Subcutaneous adipose tissue (tissue), 4 donors: ENCODE results near the gene CLTCL1. TPM values are rescaled to one million over a fixed set of nuclear protein-coding genes. Genes with fewer than 3 reads are reported as not detected.

Experiments
- total RNA-seq, 4 donors: library from RNA; depleted of rRNA; stranded (reverse); fragments of >200 nt; gene quantifications; one replicate each; pipeline ENCODE4 v1.1.0, GENCODE V29; 2016
- TF ChIP-seq, protein P1 (sequence below): fragments of 450-650 bp; IDR thresholded peaks from one replicate; pipeline ENCODE4 v1.5.1; 2016; ENCODE audit warnings: low read depth, mild to moderate bottlenecking, control low read depth, antibody characterized with exemption, moderate library complexity

The CLTCL1 gene
- total RNA-seq, 4 donors from 2014 or later = 7.3 to 23.2 (median 16.5) TPM

DNA sequence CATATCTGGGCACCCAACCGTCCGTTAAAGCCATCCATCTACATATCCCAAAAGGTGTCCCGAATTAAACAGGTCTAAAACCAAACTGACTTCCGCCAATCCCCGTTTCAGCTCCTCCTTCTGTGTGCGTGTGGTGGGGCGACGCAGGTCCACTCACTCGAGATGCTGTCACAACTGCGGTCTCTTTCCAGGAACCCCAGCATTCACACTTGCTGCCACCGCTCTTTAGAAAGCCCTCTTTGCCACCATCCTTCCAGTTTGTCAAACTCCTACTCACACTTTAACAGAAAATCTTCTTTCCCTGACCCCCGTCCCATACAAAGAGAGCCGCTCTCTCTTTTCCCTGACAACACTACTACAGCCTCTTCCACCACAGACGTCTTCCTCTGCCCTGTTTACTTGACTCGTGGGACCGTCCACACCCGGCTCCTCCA lies 147.5 kb downstream of the CLTCL1 start:
- TF ChIP-seq, protein P1, sequence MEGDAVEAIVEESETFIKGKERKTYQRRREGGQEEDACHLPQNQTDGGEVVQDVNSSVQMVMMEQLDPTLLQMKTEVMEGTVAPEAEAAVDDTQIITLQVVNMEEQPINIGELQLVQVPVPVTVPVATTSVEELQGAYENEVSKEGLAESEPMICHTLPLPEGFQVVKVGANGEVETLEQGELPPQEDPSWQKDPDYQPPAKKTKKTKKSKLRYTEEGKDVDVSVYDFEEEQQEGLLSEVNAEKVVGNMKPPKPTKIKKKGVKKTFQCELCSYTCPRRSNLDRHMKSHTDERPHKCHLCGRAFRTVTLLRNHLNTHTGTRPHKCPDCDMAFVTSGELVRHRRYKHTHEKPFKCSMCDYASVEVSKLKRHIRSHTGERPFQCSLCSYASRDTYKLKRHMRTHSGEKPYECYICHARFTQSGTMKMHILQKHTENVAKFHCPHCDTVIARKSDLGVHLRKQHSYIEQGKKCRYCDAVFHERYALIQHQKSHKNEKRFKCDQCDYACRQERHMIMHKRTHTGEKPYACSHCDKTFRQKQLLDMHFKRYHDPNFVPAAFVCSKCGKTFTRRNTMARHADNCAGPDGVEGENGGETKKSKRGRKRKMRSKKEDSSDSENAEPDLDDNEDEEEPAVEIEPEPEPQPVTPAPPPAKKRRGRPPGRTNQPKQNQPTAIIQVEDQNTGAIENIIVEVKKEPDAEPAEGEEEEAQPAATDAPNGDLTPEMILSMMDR = no peak

DNA sequence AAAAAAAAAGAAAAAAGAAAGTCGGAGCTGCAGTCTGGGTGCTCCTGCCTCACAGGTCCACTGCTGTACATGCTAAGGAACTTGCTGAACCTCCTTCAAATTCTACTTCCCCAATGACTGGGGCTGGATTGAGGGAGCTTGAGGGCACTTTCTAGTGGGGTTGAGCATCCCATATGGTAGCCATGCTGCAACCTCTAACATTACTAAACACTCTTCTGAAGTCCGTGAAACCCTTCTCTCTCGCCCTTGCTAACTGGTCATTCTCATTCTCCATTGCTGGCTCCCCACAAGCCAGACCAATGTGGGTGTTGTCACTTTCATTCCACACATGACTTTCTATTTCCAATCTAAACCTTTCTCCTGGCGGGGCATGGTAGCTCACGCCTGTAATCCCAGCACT lies 148.3 kb downstream of the CLTCL1 start:
- TF ChIP-seq, protein P1 = no peak

DNA sequence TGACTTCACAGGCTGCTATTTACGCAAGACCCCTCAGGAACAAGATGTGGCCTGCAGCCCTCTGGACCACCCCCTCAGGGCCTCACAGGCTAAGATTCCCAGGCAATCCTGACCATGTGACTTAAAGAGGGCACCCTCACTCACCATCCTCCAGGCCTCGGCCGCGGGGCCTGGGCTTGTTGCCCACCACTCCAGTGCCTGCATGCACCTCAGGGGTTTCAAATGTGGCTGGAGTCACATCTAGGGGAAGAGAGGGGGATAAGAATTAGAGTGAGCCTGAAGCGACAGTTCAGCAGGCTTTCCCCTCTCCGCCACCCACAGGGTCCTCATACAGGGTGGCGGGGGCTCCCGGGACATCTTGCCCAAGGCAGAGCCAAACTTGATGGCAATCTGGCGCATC lies 149.1 kb downstream of the CLTCL1 start:
- TF ChIP-seq, protein P1 = no peak

DNA sequence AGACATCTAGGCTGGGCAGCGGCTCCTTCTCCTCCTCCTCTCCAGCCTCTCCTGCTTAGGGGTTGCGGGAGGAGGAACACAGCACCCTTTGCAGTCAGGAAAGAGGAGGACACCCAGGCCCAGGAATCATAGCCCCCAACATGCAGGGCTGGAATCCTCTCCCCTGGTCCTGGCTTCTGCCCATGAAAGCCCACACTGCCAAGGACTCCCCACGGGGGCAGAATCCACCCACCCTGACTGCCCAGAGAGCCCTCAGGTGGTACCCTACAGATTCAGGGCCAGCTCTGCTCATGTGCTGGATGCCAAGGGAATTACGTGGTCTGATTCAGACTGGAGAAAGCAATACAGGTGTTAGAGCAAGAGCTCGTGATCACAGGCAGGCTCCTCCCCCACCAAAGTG lies 151.5 kb downstream of the CLTCL1 start:
- TF ChIP-seq, protein P1 = no peak

DNA sequence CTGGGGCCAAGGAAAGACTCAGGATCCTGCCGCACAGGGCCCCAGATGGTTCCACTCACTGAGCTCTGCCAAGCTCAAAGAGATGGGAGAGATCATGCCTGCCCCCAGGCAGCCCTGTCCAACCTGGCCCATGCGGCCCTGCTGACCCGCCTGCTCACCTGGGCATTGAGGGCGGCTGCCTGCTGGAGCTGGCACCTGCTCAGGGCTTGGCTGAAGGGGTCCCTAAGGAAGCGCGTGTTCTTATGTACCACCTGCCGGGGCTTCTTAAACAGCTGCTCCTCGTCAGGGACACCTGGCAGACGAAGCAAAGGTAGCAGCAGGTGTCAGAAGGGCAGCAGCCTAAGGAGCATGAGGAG lies 152.5 kb downstream of the CLTCL1 start:
- TF ChIP-seq, protein P1 = no peak

DNA sequence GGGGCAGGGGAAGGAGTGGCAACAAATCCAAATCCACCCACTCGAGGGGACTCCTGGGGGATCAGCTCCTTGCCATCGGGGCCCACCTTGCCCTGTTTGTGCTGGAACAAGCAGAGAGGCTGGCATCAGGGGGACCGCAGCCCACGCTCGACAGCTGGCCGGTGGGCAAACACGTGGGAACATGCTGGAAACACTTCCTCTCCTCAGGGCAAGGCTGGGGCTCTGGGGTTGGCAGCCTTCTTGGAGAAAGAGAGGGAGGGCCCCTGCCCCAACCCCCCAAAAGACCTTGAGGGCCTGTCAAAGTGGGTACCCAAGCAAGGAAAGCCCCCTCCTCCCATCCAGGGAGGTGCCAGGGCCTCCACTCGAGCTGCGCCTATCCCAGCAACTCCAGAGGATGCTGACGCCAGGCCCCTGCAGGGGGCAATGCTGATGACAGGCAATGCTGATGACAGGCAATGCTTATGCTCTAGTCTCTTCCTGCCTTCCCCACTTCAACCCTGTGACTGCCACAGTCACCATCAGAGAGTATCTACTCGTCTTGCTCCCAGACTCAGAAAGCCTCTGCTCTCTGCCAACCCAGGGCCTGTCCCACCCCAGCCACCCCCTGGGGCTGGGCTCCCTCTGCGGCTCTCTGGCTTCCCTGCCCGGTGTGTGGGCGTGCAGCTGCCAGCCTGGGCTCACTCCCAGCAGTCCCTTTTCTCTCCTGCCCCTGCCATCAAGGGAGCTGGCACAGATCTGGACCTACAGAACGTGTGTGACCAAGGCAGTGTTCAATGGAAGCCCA lies 153.1 kb downstream of the CLTCL1 start:
- TF ChIP-seq, protein P1 = no peak

GRCh38 chr22:19137384-19138216 lies 153.9 kb downstream of the CLTCL1 start:
- TF ChIP-seq, protein P1 = no peak
